GM20431 (cell line): ENCODE results near the gene HTRA2.

Experiments
- in situ Hi-C: fragments of 300-500 bp; cut with MseI, MboI; formaldehyde crosslinking; loops from one replicate; pipeline ENCODE4 v1.15.0; 2020; ENCODE audit warnings: low sequenced_read_pairs; ENCODE audit not compliant: unreplicated experiment

Gene HTRA2

DNA sequence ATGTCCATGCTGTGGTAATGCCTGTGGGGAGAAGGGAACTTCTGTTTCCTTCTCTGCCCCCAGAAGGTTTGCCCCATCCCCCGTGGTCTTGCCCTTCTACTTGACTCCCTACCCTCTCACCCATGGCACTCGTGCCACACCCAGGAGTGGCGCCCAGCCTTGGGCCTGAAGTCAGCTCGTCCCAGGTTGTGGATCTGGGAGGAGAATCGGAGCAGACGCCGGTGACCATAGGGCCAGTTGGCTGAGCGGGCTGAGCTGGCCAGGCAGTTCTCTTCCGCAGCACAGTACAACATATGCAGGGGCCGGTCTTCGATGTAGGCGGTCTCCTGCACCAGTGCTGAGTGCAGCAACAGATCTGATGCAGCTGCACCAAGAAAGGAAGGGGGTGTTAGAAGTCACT is 4.7 kb downstream of the HTRA2 start:
- in situ Hi-C loops: no loop called here

GRCh38 chr2:74535440-74535965 is 5.8 kb downstream of the HTRA2 start:
- in situ Hi-C loops: no loop called here

DNA sequence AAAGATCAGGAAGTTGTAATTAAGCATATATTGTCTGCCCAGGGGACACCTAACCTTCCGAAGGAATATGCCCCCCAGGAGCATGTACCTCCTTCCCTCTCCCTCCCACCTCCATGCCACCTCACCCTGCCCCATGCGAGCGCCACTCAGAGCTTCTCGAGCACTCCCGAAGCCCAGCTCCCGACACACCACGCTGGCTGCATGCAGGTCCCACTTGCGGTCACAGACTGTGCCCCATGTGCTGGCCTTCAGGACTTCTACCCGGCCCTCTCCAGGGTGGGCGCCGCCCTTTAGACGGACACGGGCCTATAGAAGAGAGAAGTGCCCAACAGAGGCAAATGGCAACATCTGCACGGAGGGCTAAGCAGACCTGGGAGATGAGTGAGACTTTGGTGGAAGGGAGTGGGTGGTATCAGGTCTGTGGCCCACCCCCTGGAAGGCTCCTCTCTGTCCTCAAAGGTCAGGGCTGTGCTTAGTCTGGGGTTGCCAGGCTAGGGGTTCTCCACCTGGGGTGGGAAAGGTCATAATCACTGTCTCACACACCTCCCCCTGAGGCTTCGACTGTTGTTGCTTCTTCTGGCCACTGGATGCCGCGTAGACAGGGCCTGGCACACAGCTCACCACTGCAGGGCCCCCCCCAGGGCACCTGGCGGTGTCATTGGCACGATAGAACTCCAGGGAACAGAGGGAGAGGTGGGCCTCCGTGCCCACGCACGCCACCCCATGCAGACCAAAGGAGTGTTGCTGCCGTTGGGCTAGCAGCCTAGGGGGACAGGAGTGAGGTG is 6.6 kb downstream of the HTRA2 start:
- in situ Hi-C loops: no loop called here

GRCh38 chr2:74537140-74537539 is 7.4 kb downstream of the HTRA2 start:
- in situ Hi-C loops: no loop called here

DNA sequence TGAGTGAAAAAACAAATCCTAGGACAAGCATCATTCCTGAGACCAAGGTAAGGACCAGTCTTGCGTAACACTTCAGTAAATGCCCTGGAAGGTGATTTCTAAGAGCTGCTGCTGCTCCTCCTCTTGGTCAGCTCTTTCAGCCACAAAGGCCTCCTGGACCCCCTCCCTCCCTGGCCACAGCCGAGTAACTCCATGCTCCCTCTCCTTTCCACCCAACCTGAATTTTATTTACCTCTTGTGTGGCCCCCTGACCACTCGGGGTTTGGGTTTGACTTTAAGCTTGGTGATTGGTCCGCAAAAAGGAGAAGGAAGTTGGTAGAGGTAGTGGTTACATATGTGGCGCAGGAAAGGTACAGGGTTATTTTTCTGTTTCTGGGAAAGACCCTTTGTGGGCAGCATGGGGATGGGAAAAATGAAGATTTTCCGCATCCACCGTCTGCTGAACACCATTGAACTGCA is 9.2 kb downstream of the HTRA2 start:
- in situ Hi-C loops: no loop called here

DNA sequence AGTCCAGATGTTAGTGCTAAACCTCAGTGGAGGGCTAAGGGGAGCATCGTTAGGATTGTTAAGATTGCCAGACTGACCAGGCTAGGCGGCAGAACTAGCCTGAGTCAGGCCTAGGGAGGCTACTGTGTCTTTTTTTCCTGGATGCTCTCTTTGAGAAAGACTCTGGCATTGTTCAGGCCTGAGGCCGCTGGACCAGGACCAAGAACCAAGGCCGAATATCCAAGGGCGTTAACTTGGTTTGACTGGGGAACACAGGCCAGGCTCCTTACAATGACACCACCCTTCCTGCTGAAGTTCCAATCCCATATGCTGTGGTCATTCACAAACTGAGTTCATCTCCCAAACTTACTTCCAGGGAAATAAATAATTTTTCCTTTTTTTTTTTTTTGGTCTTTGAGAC is 10.6 kb downstream of the HTRA2 start:
- in situ Hi-C loops: no loop called here

- in situ Hi-C loops: no loop called here
Observed at GRCh38 chr2:74542978-74543377, 13.2 kb downstream of the HTRA2 start.

DNA sequence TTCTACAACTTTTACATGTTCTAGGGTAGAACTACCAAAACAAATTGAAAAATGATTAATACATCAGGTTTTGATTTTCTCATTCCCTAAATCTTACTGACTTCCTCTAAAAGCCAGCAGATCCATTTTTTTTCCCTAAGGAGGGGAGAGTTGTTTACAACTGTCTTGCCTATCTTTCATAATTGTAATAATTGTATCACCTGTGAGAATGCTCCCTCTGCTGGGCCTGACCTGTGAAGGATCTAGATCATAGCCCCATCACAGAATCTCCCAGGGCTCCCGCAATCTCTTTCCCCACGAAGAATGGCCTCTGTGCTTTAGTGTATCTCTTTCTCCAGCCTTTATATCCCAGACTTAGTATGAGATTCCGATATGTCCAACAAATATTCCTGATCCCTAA is 14.9 kb downstream of the HTRA2 start:
- in situ Hi-C loops: no loop called here

- in situ Hi-C loops: no loop called here
Observed at GRCh38 chr2:74546004-74546403, 16.3 kb downstream of the HTRA2 start.

DNA sequence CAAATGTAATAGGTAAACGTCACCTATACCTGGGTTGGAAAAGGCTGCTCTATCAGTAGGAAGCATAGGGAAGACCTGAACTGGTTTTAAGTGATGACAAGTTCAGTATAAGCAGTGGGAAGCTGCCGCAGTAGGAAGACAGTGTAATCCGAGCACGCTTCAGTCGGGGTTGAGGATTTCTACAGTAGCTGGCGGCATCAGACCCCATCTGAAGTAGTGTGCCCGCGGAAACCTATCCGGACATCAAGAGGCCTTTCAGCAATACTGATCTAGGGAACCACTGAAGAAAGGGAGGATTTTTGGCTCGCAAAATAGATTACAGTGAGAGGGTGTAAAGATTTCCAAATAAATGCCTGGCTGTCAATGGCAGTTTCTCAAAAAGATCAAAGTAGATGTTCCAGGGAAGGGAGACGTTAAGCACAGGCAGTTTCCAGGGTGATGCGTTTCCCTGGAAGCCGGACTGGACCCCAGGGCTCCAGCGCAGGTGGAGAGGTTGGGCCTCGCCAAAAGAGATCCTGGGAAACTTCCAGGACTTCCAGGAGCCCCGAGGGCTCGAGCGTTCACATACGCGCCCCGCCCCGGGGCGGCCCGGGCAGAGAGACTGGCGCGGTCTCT is 18.7 kb downstream of the HTRA2 start:
- in situ Hi-C loops: no loop called here

DNA sequence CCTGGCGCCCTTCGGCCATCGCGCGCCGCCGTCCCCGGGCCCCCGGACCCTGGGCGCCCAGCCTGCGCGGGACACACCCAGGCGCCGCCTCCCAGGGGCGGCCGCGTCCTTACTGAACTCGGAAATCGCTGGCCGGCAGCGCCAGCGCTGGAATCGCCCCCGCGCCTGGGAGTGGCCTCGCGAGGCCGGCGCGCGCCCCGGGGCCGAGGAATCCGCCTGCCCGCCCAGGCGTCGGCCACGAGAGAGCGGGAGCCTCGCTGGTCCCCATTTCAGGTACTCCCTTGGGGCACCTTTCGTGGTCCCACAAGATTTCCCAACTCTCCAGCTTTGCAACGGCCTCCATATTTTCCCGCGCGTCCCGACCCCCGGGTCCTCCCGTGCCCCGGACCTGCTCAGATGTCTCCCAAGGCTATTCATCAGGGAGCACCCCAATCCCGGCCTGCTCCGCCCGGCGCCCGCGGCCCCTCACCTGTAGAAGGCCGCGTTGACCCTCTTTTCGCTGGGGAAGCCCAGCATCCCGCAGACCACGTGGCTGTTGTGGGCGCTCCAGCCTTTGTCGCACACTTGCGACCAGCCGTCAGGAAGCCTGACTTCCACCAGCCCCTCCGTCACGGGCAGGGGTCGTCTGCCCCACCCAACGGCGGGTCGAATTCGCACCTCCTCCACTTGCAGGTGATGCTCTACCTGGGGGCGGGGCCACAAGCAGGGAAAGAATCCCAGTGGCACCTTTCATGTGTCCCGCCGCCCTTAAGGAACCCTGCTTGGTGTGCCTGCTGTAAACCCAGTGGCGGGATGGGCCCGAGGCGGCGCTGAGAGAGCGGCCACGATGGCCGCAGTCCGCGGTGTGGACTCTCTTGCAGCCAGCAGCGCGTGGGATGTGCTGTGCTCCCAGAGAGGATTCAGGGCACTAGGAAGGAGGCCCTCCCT is 19.4 kb downstream of the HTRA2 start:
- in situ Hi-C loops: no loop called here

DNA sequence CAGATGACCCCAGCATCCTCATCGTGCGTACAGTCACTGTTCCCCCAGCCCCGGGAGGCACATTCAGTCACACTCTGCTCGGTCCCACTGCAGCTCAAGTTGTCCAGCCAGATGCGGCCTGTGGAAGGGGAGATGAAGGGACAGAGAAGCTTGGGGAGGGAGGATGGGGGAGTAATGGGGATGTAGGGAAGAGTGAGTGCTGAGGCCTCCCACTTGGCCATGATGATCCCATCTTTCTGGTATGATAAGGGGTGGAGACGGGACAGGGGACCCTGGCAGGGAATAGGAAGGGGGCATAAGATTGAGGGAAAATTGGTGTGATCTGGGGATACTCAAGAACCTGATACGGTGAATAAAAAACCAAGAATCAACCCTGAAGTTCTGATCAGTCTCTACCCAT is 20.5 kb downstream of the HTRA2 start:
- in situ Hi-C loops: no loop called here

GRCh38 chr2:74551530-74551929 is 21.8 kb downstream of the HTRA2 start:
- in situ Hi-C loops: no loop called here

DNA sequence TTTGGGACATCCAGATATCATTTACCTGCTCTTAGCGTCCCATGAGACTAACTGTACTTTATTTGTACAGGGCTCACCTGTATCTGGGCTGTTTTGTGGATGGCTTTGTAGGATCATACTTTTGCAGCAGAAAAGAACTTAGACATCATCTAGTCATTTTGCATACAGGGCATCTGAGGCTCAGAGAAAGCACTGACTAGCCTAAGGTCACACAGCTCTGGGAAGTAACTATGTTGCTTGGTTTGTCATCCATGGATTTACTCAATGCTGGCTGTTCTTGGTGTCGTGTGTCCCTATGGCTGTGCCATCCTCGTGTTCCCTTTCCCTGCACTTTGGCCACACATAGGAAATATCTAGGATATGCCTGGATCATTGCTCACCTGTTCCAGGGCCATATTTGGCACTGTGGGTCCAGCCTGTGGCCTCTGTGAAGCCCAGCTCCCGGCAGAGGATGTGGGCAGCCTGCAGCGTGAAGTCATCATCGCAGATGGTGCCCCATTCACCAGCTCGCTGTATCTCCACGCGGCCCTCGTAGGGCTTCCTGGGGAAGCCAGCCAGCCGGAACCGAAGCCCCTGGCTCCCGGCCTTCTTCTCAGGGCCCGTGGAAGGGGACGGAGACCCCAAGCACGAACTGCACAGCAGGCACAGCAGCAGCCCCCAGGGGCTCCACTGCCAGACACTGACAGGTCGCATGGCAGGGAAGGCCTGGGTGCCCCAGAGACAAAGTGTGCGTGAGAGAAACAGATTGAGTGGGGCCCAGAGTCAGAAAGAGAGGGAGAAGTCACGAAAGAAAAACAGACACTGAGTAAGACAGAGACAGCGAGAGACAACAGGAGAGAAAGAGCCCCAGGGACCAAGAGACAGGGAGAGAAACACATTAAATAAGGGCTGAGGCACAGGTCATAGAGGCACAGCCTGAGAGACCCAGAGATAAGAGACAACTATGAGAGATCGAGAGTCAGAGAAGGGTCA is 22.5 kb downstream of the HTRA2 start:
- in situ Hi-C loops: no loop called here

- in situ Hi-C loops: no loop called here
Observed at GRCh38 chr2:74552914-74553811, 23.4 kb downstream of the HTRA2 start.

GRCh38 chr2:74553892-74554819 is 24.4 kb downstream of the HTRA2 start, which contains the start of the genes DOK1 and LOXL3:
TSS of gene DOK1 (plus strand) at chr2:74554720. CDS start at chr2:74554755, 35 bp downstream.
TSS of gene LOXL3 (minus strand) at chr2:74553942. CDS start at chr2:74552634, 1,308 bp downstream.
- in situ Hi-C loops: no loop called here
